Effector CD4-positive, alpha-beta T cell (primary cell): ENCODE measurements around the gene DCP2.
A peak's percentile ranks its signal among the peaks of the same experiment; 100 is the strongest.

ENCODE experiments used
- DNase-seq: peaks from one replicate; pipeline ENCODE4 v3.0.0-alpha.2; 2020

Gene DCP2

DNA sequence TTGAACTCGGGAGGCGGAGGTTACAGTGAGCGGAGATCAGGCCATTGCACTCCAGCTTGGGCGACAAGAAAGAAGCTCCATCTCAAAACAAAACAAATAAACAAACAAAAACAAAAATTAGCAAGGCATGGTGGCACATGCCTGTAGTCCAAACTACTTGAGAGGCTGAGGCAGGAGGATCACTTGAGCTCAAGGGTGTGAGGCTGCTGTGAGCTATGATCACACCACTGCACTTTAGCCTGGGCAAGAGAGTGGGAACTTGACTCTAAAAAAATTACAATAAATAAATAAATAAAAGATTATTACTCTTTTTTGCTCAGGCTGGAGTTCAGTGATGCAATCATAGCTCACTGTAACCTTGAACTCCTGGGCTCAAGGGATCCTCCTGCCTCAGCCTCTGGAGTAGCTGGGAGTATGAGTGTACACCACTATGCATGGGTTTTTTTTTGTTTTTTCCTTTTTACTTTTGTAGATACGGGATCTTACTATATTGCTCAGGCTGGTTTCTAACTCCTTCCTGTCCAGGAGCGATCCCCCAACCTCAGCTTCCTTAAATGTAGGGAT is 9.0 kb upstream of the DCP2 start:
- no peak for DNase-seq

DNA sequence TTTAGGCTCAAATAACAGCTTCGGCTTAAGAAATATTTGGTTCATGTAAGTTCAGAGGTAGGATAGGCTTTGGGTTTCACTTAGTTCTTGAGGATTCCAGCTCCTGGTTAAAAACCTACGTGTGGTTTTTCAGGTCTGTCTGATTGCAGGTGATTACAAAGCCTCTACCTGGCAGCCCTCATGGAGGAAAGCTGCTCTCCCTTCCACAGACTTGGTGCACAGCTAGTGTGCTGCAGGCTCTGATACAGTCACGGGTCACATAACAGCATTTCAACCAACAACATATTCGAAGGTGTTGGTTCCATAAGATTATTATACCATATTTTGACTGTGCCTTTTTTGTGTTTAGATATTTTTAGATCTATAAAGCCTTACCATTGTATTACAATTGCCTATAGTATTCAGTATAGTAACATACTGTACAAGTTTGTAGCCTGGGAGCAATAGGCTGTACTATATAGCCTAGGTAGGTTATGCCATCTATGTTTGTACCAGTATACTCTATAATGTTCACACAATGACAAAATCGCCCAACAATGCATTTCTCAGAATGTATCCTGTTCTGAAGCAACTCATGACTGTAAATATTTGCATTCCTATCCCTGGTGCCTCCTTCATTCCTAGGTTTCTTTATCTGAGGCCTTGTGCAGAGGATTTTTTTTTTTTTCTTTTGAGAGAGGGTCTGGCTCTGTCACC is 8.0 kb upstream of the DCP2 start:
- no peak for DNase-seq

DNA sequence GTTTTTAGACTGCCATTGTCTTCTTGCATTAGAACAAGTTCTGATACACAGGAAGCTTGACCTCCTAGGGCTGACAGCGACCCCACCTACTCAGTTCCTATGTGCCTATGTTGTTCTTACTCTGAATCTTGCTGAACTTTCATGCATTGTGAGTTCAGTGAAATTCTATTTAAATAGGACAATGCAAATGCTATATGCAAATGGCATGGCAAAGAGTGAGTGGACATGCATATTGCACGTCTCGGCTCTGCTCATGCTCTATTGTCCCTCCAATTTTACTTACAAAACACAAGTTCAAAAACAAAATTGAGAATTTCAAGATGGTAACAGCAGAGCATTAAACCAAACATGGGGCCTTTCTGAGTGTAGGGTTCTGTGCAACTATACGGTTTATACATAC is 5.3 kb upstream of the DCP2 start:
- DNase-seq: no peak

DNA sequence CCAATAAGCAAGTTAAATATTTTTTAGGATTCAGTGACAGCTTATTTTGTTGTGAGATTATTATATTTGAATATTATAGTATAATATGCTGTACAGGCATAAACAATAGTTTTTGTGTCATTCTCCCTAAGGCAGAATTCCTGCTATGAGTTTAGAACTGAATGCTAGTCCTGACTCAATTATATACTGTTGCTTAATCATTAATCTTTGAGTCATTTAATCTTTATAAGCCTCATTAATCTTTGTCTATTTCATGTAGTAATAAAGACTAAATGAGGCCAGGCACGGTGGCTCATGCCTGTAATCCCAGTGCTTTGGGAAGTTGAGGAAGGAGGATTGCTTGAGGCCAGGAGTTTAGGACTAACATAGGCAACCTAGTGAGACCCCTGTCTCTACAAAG is 3.6 kb upstream of the DCP2 start:
- DNase-seq: no peak

DNA sequence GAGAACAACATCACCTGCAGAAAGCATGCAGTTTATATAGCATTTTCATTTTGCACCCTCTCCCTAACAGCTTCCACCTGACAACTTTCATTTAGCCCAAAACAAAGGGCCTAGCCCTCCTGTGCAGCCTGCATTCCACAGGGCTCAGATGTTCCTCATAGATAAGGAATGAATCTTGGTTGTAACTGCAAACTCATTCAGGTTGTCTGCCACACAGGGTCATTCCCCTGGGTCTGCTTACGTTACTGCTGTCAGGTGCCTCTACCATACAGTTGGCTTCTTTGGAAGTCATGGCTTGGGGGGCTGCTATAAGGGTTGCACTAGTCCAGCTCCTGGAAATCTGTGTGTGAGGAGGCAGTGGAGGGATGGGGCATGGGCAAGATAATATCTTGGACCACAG is 2.7 kb upstream of the DCP2 start:
- no peak for DNase-seq

GRCh38 chr5:112974901-112975300 is 1.7 kb upstream of the DCP2 start:
- no peak for DNase-seq

- no peak for DNase-seq
Measured at GRCh38 chr5:112975721-112976431, 722 bp upstream of the DCP2 start.

DNA sequence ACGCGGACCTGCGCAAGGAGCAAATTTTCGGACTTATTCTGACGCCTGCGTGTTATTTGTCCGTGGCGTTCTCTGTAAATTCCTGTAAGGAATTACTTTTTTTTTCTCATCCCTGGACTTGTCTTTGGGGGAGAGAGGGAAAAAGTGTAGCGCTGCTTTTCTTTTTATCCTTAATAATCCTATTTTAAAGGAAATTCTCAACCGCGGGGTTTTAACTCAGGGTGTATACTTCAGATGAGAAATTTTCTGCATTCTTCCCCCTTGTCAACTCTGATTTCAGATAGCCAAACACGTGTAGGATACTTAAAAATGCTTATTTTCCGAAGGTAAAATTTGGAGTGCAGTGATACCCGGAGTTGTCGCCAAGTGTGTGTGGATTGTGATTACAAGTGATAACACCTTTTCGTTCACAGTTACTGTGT is 853 bp downstream of the DCP2 start:
- no peak for DNase-seq

DNA sequence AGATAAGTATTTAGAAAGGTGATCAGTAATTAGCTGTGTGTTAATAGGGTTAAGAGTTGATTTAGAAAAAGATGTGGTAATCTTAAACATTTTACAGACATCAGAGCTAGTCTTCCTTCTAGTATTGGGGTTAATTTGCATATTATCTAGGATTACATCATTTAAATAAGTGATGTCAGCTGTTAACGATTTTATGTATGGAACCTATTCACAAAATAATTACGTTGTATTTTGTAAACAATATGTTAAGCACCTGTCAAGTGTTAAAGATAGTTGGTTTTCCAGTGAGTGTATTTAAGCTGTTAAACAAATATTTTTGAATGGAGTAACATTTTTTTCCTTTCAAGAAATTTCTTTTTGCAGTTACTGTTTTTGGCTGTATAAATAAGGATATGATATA is 2.2 kb downstream of the DCP2 start:
- no peak for DNase-seq

- no peak for DNase-seq
Measured at GRCh38 chr5:112979723-112980122, 3.1 kb downstream of the DCP2 start.

GRCh38 chr5:112983363-112983762 is 6.8 kb downstream of the DCP2 start:
- no peak for DNase-seq

DNA sequence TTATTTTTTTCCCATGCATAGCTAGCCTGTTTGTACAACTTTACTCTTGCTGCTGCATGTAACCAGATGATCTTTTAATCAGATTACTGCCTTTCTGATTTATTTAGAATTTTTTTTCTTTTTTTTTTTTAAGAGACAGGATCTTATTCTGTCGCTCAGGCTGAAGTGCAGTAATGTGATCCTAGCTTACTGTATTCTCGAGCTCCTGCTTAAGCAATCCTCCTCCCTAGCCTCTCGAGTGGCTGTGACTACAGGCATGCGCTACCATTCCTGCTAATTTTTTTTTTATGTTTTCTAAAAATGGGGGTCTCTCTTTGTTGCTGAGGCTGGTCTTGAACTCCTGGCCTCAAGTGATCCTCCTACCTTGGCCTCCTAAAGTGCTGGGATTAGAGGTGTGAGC is 9.6 kb downstream of the DCP2 start:
- no peak for DNase-seq

GRCh38 chr5:112995764-112996618 is 19.4 kb downstream of the DCP2 start:
- DNase-seq: peak; percentile 70

DNA sequence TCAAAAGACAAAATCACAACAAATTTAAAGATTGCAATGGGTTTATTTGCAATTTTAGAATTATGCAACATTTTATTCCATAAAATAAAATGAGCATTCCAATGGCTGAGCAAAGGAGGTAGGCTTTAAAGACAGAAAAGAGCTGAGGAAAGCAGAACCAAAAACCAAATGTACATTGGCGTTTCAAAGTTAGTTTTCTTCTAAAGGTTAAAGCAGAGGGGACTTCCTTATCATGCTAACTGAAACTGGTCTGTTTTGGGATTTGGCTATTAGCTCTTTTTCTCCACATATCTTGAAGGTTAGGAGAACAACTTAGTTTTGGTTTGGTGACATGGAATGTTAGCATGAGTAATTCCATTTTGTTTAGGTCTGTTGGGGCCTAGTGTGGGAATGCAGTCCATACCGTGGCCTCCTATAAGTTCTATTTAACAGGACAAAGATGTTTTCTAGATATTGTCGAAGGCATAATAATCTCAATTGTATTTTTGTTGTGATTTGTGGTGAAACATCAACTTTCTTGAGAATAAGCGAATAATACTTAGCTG is 20.3 kb downstream of the DCP2 start:
- no peak for DNase-seq

- no peak for DNase-seq
Measured at GRCh38 chr5:112998296-112998695, 21.7 kb downstream of the DCP2 start.

DNA sequence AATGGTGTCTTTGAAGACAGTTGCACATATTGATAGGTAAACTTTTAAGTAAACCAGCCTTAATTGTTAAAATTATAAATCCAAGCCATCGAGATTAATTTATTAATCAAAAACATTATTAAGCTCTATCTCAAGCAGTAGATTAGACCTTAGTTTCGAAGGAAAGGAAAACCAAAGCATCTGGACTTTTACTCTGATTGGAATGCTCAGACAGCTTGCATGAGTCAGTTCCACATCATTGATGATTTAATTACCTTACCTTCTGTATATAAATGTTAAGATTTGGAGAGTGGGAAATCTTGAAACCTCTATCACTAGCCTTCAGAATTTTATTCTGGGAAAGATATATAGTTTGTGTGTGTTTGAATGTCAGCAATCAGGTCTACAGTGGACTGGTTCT is 23.9 kb downstream of the DCP2 start:
- DNase-seq: no peak

DNA sequence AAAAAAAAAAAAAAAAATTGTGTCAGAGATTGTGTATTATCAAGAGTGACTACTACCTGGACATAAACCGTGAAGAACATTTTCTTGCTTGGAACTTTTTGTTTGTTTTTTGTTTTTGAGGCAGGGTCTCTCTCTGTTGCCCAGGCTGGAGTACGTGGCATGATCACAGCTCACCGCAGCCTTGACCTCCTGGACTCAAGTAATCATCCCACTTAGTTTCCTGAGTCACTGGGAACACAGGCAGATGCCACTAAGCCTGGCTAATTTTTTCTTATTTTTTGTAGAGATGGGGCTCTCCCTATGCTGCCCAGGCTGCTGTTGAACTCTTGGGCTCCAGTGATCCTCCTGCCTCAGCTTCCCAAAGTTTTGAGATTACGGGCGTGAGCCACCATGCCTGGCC is 25.8 kb downstream of the DCP2 start:
- DNase-seq: no peak

GRCh38 chr5:113003763-113004162 is 27.2 kb downstream of the DCP2 start:
- DNase-seq: no peak

- no peak for DNase-seq
Measured at GRCh38 chr5:113005454-113005853, 28.9 kb downstream of the DCP2 start.

DNA sequence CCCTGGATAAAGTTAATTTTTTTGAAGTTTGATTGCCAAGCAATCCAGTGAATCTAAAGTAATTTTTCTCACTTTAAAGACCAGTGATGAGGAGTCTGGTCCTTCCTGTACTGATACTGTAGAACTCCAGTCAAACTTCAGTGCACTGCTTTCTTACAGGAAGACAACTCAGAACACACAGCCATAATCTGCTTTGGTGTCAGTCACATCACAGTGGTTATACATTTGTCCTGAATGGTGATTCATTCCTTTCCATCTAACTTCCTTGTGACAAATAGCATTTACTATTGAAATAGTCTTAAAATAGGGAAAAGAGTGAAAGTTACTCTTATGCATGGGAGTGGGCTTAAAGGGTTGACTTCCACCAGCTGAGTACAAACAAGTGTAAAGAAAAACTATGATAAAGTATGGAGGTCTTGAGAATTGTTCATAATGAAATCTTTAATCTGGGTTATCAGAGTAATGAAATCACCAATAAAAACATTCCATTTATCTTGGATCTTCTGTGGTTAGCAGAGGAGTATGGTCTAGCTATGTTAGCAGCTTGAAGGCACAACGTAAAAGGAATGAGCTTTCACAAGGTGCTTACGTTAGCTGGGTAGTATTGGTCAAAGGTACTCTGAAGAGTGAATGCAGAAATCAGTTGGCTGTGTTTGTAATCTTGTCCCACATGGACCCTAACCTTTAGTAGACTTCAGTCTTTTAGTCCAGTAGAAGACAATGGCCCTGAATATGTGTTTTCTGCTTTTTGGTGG is 41.5 kb downstream of the DCP2 start:
- DNase-seq: no peak

GRCh38 chr5:113020461-113021273 is 44.1 kb downstream of the DCP2 start:
- DNase-seq: no peak
